ENCODE results near the gene SOX13. TPM values are rescaled to one million over a fixed set of nuclear protein-coding genes. Genes with fewer than 3 reads are reported as not detected.

SOX13 gene
- total and polyA plus RNA-seq, 8 donors = 4.1 to 42.6 (median 11.1) TPM

GRCh38 chr1:204132718-204133117, 59.8 kb downstream of the SOX13 start:
- Histone ChIP-seq H3K27me3 (no peaks in the 10 kb centered on the region), H3K36me3 (peaks cover 0 to 36% (median 19%) of the 10 kb centered on the region in 4 donors), H3K4me1 (peaks cover 11 to 38% (median 31%) of the 10 kb centered on the region in 4 donors), H3K27ac (no peak overlapping the region), H3K4me3 (no peak overlapping the region), H3K9me3 (no peaks in the 10 kb centered on the region)
- no peak for TF ChIP-seq POLR2A (IDR thresholded peaks at IDR 0.05)
- no peak for TF ChIP-seq EP300 (IDR thresholded peaks at IDR 0.05)
- TF ChIP-seq, protein P1, sequence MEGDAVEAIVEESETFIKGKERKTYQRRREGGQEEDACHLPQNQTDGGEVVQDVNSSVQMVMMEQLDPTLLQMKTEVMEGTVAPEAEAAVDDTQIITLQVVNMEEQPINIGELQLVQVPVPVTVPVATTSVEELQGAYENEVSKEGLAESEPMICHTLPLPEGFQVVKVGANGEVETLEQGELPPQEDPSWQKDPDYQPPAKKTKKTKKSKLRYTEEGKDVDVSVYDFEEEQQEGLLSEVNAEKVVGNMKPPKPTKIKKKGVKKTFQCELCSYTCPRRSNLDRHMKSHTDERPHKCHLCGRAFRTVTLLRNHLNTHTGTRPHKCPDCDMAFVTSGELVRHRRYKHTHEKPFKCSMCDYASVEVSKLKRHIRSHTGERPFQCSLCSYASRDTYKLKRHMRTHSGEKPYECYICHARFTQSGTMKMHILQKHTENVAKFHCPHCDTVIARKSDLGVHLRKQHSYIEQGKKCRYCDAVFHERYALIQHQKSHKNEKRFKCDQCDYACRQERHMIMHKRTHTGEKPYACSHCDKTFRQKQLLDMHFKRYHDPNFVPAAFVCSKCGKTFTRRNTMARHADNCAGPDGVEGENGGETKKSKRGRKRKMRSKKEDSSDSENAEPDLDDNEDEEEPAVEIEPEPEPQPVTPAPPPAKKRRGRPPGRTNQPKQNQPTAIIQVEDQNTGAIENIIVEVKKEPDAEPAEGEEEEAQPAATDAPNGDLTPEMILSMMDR (IDR thresholded peaks at IDR 0.05) = no peak
- no peak for TF ChIP-seq POLR2AphosphoS5 (IDR thresholded peaks at IDR 0.05)
- no peak for DNase-seq
- WGBS, 5 donors = 80 to 86% (median 83%) methylated on average over 6 of the region's 6 CpGs
- intact Hi-C loops (cut with DNase I; ENCODE audit: low total_unique reads) = no loop called here

GRCh38 chr1:204134103-204134502, 61.2 kb downstream of the SOX13 start:
- Histone ChIP-seq H3K27me3 (no peaks in the 10 kb centered on the region), H3K36me3 (peaks cover 0 to 50% (median 26%) of the 10 kb centered on the region in 4 donors), H3K4me3 (no peak overlapping the region), H3K9me3 (no peaks in the 10 kb centered on the region), H3K27ac (no peak overlapping the region), H3K4me1 (peaks cover 6 to 26% (median 22%) of the 10 kb centered on the region in 4 donors)
- no peak for DNase-seq
- TF ChIP-seq, protein P1 (IDR thresholded peaks at IDR 0.05) = no peak
- no peak for TF ChIP-seq POLR2AphosphoS5 (IDR thresholded peaks at IDR 0.05)
- TF ChIP-seq EP300 (IDR thresholded peaks at IDR 0.05) = no peak
- no peak for TF ChIP-seq POLR2A (IDR thresholded peaks at IDR 0.05)
- 80 to 95% (median 87%) methylated on average over 11 of the region's 11 CpGs for WGBS, 5 donors
- intact Hi-C loops (cut with DNase I; ENCODE audit: low total_unique reads) = no loop called here

GRCh38 chr1:204136814-204137213, 63.9 kb downstream of the SOX13 start:
- H3K27ac ChIP-seq = no peak overlapping the region
- peaks cover 0 to 72% (median 33%) of the 10 kb centered on the region in 4 donors for H3K36me3 ChIP-seq
- H3K9me3 ChIP-seq = no peaks in the 10 kb centered on the region
- H3K4me1 ChIP-seq = no peaks in the 10 kb centered on the region
- no peak for DNase-seq
- H3K4me3 ChIP-seq = no peak overlapping the region
- TF ChIP-seq EP300 (IDR thresholded peaks at IDR 0.05) (no peak), POLR2A (IDR thresholded peaks at IDR 0.05) (no peak), POLR2AphosphoS5 (IDR thresholded peaks at IDR 0.05) (no peak)
- TF ChIP-seq, protein P1 (IDR thresholded peaks at IDR 0.05) = no peak
- H3K27me3 ChIP-seq = no peaks in the 10 kb centered on the region
- intact Hi-C loops (cut with DNase I; ENCODE audit: low total_unique reads) = no loop called here
- WGBS, 5 donors = 56 to 80% (median 64%) methylated on average over 1 to 2 of the region's 2 CpGs

GRCh38 chr1:204139088-204139487, 66.2 kb downstream of the SOX13 start:
- H3K36me3 ChIP-seq = peaks cover 0 to 67% (median 33%) of the 10 kb centered on the region in 4 donors
- intact Hi-C loops (cut with DNase I; ENCODE audit: low total_unique reads) = no loop called here
- WGBS, 5 donors = 72 to 93% (median 82%) methylated on average over 2 of the region's 2 CpGs

More at GRCh38 chr1:204139088-204139487, 66.2 kb downstream of the SOX13 start:
- TF ChIP-seq POLR2A (IDR thresholded peaks at IDR 0.05) = no peak
- no peak for TF ChIP-seq POLR2AphosphoS5 (IDR thresholded peaks at IDR 0.05)
- no peak for TF ChIP-seq EP300 (IDR thresholded peaks at IDR 0.05)
- TF ChIP-seq, protein P1 (IDR thresholded peaks at IDR 0.05) = no peak
- Histone ChIP-seq H3K27me3 (no peaks in the 10 kb centered on the region), H3K27ac (no peak overlapping the region), H3K9me3 (no peaks in the 10 kb centered on the region), H3K4me3 (no peak overlapping the region), H3K4me1 (no peaks in the 10 kb centered on the region)
- DNase-seq = no peak
